GM12865 (cell line): ENCODE data around the gene DHRS12.

Experiments
- DNase-seq: peaks from one replicate; pipeline ENCODE4 v3.0.0; 2010; ENCODE audit warnings: low read depth
- H3K4me3 ChIP-seq: 2 replicates; pipeline ENCODE4 v1.5.1; 2011; ENCODE audit warnings: mild to moderate bottlenecking, low read depth, low read length, control low read depth
- TF ChIP-seq, protein P1 (sequence below): IDR thresholded peaks from 2 replicates; pipeline ENCODE4 v1.5.1; 2011; ENCODE audit warnings: low read length, control low read depth, low read depth, inconsistent platforms; ENCODE audit not compliant: insufficient read depth; ENCODE audit errors: missing control alignments

Gene DHRS12

DNA sequence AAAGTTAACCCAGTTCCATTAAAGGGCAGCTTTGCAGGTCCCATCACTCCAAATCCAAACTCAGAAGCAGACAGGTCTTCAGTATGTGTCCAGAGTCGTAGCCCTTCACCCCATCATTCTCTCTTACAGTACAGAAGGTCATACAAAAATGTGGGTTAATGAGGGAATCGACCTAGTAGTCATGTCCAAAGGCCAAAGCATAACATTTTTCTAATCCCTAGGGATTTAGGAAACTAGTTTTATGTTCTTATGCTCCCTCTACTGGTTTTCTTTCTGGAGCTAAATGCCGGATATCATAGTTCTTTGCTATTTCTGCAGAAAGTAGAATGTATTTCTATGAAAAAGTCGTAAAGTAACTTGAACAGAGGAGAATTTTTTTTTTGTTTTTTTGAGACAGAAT lies 72.2 kb downstream of the DHRS12 start:
- DNase-seq: no peak

DNA sequence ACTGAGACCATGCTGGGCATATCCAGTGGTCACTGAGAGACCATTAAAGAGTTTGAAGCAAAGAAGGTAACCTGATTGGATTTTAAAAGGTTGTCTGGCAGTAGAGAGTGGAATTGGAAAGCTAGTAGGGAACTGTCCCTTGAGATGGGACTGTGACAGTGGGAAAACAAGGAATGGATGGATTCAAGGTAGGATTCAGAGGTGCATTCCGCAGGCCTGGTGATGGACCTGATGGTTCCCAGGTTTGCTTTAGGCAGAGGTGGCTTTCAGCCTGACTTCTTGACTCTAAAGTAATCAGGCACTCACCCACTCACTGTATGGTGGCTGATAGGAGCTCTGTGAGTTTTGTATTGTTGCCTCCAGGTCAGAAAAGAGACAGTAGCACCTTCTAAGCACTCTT lies 73.0 kb downstream of the DHRS12 start:
- TF ChIP-seq, protein P1, sequence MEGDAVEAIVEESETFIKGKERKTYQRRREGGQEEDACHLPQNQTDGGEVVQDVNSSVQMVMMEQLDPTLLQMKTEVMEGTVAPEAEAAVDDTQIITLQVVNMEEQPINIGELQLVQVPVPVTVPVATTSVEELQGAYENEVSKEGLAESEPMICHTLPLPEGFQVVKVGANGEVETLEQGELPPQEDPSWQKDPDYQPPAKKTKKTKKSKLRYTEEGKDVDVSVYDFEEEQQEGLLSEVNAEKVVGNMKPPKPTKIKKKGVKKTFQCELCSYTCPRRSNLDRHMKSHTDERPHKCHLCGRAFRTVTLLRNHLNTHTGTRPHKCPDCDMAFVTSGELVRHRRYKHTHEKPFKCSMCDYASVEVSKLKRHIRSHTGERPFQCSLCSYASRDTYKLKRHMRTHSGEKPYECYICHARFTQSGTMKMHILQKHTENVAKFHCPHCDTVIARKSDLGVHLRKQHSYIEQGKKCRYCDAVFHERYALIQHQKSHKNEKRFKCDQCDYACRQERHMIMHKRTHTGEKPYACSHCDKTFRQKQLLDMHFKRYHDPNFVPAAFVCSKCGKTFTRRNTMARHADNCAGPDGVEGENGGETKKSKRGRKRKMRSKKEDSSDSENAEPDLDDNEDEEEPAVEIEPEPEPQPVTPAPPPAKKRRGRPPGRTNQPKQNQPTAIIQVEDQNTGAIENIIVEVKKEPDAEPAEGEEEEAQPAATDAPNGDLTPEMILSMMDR: no peak
- H3K4me3 ChIP-seq: no peak overlapping the region
- no peak for DNase-seq

More for the DNA sequence above, 72.2 kb downstream of the DHRS12 start:
- H3K4me3 ChIP-seq: no peak overlapping the region
- TF ChIP-seq, protein P1: no peak

DNA sequence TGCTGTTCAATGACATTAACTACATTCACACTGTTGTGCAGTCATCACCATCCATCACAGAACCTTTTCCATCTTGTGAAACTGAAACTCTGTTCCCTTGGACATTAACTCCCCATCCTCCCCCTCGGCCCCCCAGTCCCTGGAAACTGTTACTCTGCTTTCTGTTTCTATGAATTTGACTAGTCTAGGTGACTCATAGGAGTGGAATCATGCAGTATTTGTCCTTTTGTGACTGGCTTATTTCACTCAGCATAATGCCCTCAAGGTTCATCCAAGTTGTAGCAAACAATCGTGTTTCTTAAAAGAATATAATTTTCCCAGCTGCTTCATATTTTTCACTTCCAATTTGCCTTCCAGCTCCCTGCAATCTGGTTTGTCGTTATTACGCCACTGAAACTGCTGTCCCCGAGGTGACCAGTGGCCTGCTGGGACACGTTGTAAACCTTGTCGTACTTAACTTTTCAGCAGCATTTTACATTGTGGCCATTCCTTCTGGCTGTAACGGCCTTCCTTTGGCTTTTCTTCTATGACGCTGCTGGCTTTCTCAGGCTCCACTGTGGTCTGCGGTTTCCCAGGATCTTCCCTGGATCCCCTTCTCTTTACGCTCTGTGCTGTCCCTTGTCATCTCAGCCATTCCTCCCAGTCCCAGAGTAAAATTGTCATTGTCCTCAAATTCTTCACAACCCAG lies 74.0 kb downstream of the DHRS12 start:
- DNase-seq: no peak
- TF ChIP-seq, protein P1: no peak
- no peak overlapping the region for H3K4me3 ChIP-seq

DNA sequence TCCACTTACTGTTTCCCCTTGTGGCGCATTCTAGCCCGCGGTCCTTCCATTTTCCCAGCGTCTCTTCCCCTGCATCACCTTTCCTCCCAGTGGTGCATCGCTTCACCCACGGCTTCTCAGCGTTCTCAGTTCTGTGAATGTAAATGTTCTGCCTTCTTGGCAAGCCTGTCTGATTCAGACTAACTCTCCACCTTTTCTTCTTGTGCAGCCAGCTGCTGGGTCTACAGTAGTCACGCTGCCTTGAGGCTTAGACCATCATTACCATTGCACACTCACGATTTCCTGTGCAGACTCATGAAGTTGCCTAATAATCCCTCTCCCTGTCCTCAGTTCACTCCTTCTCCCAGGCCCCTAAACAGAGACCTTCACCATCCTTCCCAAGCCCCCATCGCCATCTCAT lies 75.0 kb downstream of the DHRS12 start:
- TF ChIP-seq, protein P1: no peak
- no peak overlapping the region for H3K4me3 ChIP-seq
- no peak for DNase-seq

DNA sequence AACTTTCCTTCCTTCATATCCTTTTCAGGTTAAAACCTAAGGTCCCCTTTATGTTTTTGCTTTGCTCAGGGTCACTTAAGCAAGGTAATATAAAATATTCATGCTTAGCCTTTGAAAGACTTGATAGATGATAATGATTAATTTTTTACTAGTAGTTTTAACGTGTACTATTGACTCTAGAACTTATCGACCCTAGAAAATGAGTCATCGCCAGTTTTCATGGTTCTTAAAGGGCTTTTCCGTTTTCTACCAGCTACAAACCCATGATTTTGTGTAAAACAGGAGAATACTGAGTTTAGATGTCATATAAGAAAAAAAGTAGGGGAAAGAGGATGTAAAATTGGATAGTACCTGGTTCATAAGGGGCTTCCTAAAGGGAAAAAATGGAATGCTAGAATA lies 75.7 kb downstream of the DHRS12 start:
- TF ChIP-seq, protein P1: no peak
- no peak overlapping the region for H3K4me3 ChIP-seq
- DNase-seq: no peak

DNA sequence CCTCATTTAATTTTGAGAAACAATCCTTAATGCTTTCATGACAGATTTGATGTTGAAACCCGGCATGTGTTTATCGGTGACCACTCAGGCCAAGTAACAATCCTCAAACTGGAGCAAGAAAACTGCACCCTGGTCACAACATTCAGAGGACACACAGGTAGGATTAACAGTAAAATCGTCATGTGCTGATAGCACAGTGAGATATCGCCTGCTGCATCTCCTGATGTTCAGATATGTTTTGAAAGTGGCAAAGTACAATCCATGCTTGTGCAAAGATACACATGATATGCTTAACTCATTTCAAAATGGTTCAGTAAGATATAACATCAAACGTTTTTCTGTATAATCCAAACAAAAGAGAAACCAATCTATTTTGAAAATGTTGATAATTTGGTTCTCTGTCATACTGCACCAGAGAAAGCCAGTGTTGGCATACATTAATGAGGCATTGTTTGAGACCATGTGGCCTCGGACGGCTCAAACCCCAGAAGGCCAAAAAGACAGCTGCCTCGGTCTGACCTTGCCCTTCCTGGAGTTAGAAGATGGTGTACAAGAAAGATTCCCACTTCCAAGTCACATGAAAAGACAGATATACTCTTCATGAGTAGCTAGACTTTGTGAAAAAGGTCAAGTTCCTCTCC lies 76.2 kb downstream of the DHRS12 start:
- no peak for DNase-seq
- TF ChIP-seq, protein P1: no peak
- H3K4me3 ChIP-seq: no peak overlapping the region
